HepG2 (cell line): ENCODE measurements around the gene CAMTA1. TPM values are rescaled to one million over a fixed set of nuclear protein-coding genes. Genes with fewer than 3 reads are reported as not detected.

Experiments used
- ATAC-seq: fragments of 200-7000 bp; cut with Tn5 transposase; 3 replicates; pipeline ENCODE4 v1.9.1; 2020; ENCODE audit warnings: mild to moderate bottlenecking, moderate library complexity
- BruUV-seq: library from RNA; stranded (reverse); fragments of 400-500 nt; replicated peaks from 2 replicates; lab custom pipeline; 2021; lab: Mats Ljungman, UMichigan
- CTCF ChIA-PET: fragments of 300-600 bp; formaldehyde crosslinking; extraction: SDS; loops from one replicate; lab custom pipeline; 2021; ENCODE audit warnings: low total read pairs, inconsistent platforms, low intra/inter-chr PET ratio; lab: Yijun Ruan, JAX
- POLR2A ChIA-PET: fragments of 350-600 bp; sonication (Branson Sonifier 250); formaldehyde crosslinking; loops from one replicate; lab custom pipeline; 2020; ENCODE audit warnings: antibody characterized with exemption, inconsistent platforms; lab: Yijun Ruan, JAX
- DNase-seq: peaks from one replicate; pipeline ENCODE4 v3.0.0-alpha.2; 2015; ENCODE audit warnings: low spot score
- FAIRE-seq: peaks from 3 replicates; lab custom pipeline; 2011; peaks lifted over from hg19 to GRCh38; lab: Jason Lieb, UNC
- H2AFZ ChIP-seq: one replicate; pipeline ENCODE4 v1.6.1; 2011; ENCODE audit warnings: low read length, inconsistent platforms
- H3K27ac ChIP-seq: fragments of 300-600 bp; 3 replicates; pipeline ENCODE4 v1.8.0; 2011; ENCODE audit warnings: mixed run types, mild to moderate bottlenecking, mixed read lengths, low read length, inconsistent platforms; ENCODE audit not compliant: insufficient read depth; ENCODE audit errors: extremely low read length
- H3K27me3 ChIP-seq, 2 experiments: fragments of 200-600 bp in 1 of 2; 2 replicates in 1 of 2; 3 replicates in 1 of 2; pipeline versions ENCODE4 v1.6.0 to v1.8.0; 2011; ENCODE audit warnings: low read length in 2 of 2, mild to moderate bottlenecking in 2 of 2, moderate library complexity in 2 of 2, inconsistent platforms in 1 of 2; ENCODE audit not compliant: insufficient read depth in 2 of 2, control insufficient read depth in 1 of 2
- H3K36me3 ChIP-seq, 2 experiments: fragments of 200-600 bp in 1 of 2; replicated peaks in 1 of 2; 2 replicates in 1 of 2; 3 replicates in 1 of 2; pipeline versions ENCODE4 v1.5.1 to v1.8.0; 2011; ENCODE audit warnings: low read length in 2 of 2, inconsistent platforms in 1 of 2; ENCODE audit not compliant: insufficient read depth in 2 of 2, control insufficient read depth in 1 of 2
- H3K4me1 ChIP-seq: 2 replicates; pipeline ENCODE4 v1.5.1; 2012; ENCODE audit warnings: low read length, inconsistent platforms; ENCODE audit not compliant: insufficient read depth
- H3K4me2 ChIP-seq: 2 replicates; pipeline ENCODE4 v1.6.0; 2011; ENCODE audit warnings: low read depth, low read length, inconsistent platforms
- H3K4me3 ChIP-seq, 3 experiments: fragments of 200-600 bp in 1 of 3; sonication (generic), shearing (Covaris generic) in 1 of 3; replicated peaks in 1 of 3; 2 replicates each; pipeline ENCODE4 v1.5.1; 2011 to 2016; ENCODE audit warnings: low read length in 3 of 3, inconsistent platforms in 2 of 3, low read depth in 2 of 3, mild to moderate bottlenecking in 2 of 3, control low read depth in 1 of 3, mixed read lengths in 1 of 3; ENCODE audit not compliant: insufficient read depth in 1 of 3
- H3K79me2 ChIP-seq: one replicate; pipeline ENCODE4 v1.6.1; 2011; ENCODE audit warnings: low read length, inconsistent platforms; ENCODE audit not compliant: insufficient read depth
- H3K9ac ChIP-seq: 2 replicates; pipeline ENCODE4 v1.6.0; 2011; ENCODE audit warnings: mild to moderate bottlenecking, low read depth, low read length, inconsistent platforms; ENCODE audit not compliant: insufficient read depth
- H3K9me3 ChIP-seq: 2 replicates; pipeline ENCODE4 v1.5.1; 2012; ENCODE audit warnings: mild to moderate bottlenecking, low read length
- H4K20me1 ChIP-seq: 2 replicates; pipeline ENCODE4 v1.6.0; 2011; ENCODE audit warnings: inconsistent platforms, mild to moderate bottlenecking, low read length, moderate library complexity; ENCODE audit not compliant: insufficient read depth
- BORCS8-MEF2B ChIP-seq: sonication (generic); formaldehyde crosslinking; IDR thresholded peaks from 2 replicates; pipeline ENCODE4 v1.8.0; 2022; ENCODE audit warnings: mild to moderate bottlenecking, missing genetic modification reagents
- FIP1L1 ChIP-seq: fragments of 200-400 bp; formaldehyde crosslinking; IDR thresholded peaks from 2 replicates; pipeline ENCODE4 v1.6.1; 2018; ENCODE audit warnings: low read depth, mild to moderate bottlenecking, low read length, moderate library complexity, borderline replicate concordance; ENCODE audit not compliant: insufficient read depth
- FOXP4 ChIP-seq: sonication (generic); formaldehyde crosslinking; IDR thresholded peaks from 2 replicates; pipeline ENCODE4 v1.4.0; 2020; ENCODE audit warnings: missing genetic modification reagents
- GATA4 ChIP-seq: sonication (generic); IDR thresholded peaks from 2 replicates; pipeline ENCODE4 v1.6.1; 2016; ENCODE audit warnings: antibody characterized with exemption, low read depth, borderline replicate concordance
- MXD4 ChIP-seq: IDR thresholded peaks from 2 replicates; pipeline ENCODE4 v1.6.1; 2016; ENCODE audit warnings: mild to moderate bottlenecking, missing biosample characterization, missing genetic modification reagents
- SOX13 ChIP-seq, 3 experiments: fragments of 450-650 bp in 1 of 3; sonication (generic) in 1 of 3; formaldehyde crosslinking in 1 of 3; IDR thresholded peaks in 2 of 3; conservative IDR thresholded peaks in 1 of 3; 2 replicates each; pipeline versions ENCODE4 v1.5.0 to v1.6.1; 2016 to 2020; ENCODE audit warnings: antibody characterized with exemption in 1 of 3, mild to moderate bottlenecking in 1 of 3, missing compliant biosample characterization in 1 of 3, missing genetic modification reagents in 1 of 3, moderate library complexity in 1 of 3
- TBX3 ChIP-seq: fragments of 450-650 bp; IDR thresholded peaks from 2 replicates; pipeline ENCODE4 v1.6.1; 2017; ENCODE audit warnings: antibody characterized with exemption, mild to moderate bottlenecking, inconsistent platforms, borderline replicate concordance
- ZBTB7A ChIP-seq: sonication (generic); formaldehyde crosslinking; IDR thresholded peaks from 2 replicates; pipeline ENCODE4 v1.8.0; 2022; ENCODE audit warnings: mild to moderate bottlenecking, missing genetic modification reagents
- ZNF350 ChIP-seq: sonication (generic); formaldehyde crosslinking; IDR thresholded peaks from 2 replicates; pipeline ENCODE4 v1.4.0; 2020; ENCODE audit warnings: mild to moderate bottlenecking, low read depth, missing genetic modification reagents, borderline replicate concordance
- ZNF589 ChIP-seq: sonication (generic); formaldehyde crosslinking; conservative IDR thresholded peaks from 2 replicates; pipeline ENCODE4 v1.8.0; 2022; ENCODE audit warnings: mild to moderate bottlenecking, moderate library complexity, missing genetic modification reagents
- WGBS: methylation state at CpG from one replicate; pipeline ENCODE4 v1.1.6; 2017; ENCODE audit warnings: low lambda C conversion rate; 5-methylcytosine and 5-hydroxymethylcytosine counted together
- in situ Hi-C: cut with HindIII; loops from 2 replicates; pipeline ENCODE4 v1.10.0; 2017; ENCODE audit warnings: low pct_unique_long_range_greater_than_20kb; ENCODE audit not compliant: extremely low pct_ligation_motif_present
- intact Hi-C: fragments of 100-400 bp; cut with micrococcal nuclease; formaldehyde crosslinking; loops from one replicate; pipeline ENCODE4 v1.10.0; 2022; ENCODE audit not compliant: unreplicated experiment
- polyA plus RNA-seq, 8 experiments: library from polyadenylated mRNA; depleted of rRNA in 3 of 8; stranded (reverse) in 7 of 8; unstranded in 1 of 8; fragments of >200 nt; fragmentation: Illumina TruSeq in 4 of 8; extraction: Trizol in 4 of 8; gene quantifications; 2 replicates each; pipeline versions ENCODE4 v1.2.1 to v1.2.3, GENCODE V29; 2011 to 2016; ENCODE audit warnings: low read depth in 4 of 8, missing spikeins in 1 of 8, mixed read lengths in 1 of 8; ENCODE audit not compliant: insufficient read depth in 1 of 8
- total RNA-seq, 5 experiments: library from RNA; depleted of rRNA; stranded (reverse); fragments of >200 nt; fragmentation: Illumina TruSeq; extraction: Trizol; gene quantifications; 2 replicates each; pipeline ENCODE4 v1.2.3, GENCODE V29; 2016; ENCODE audit warnings: low read depth in 1 of 5

The CAMTA1 gene
- total and polyA plus RNA-seq, 2 of the 13 experiments (the other 11 are each of a cell fraction or from before 2014, with no cell fraction given), result 25.0 to 36.4 TPM

- TF ChIP-seq SOX13 (IDR thresholded peaks at IDR 0.05) (no peak), SOX13 (CRISPR knock-in tag; conservative IDR thresholded peaks at IDR 0.05 in 1 of 2, IDR thresholded peaks at IDR 0.05 in 1 of 2) (no peak), BORCS8-MEF2B (CRISPR knock-in tag) (no peak), FIP1L1 (no peak)
These were observed 465.6 kb downstream of the CAMTA1 start (continued) for GRCh38 chr1:7250597-7251453.

- no peak overlapping the region for H2AFZ ChIP-seq
- BruUV-seq, result no TSS peak
- no peaks in the 10 kb centered on the region for H3K79me2 ChIP-seq
- no peak overlapping the region for H3K9ac ChIP-seq
- H3K36me3 ChIP-seq, result no peaks in the 10 kb centered on the region
- H4K20me1 ChIP-seq, result no peaks in the 10 kb centered on the region
- in situ Hi-C loops (no loop called here), intact Hi-C loops (no loop called here)
- ChIA-PET POLR2A (no interaction called here), CTCF (no interaction called here)
- ATAC-seq (no peak), FAIRE-seq (no peak), DNase-seq (no peak)
- no peak overlapping the region for H3K4me3 ChIP-seq
- peaks cover 2 to 65% of the 10 kb centered on the region in 2 experiments; a peak in 4 of 5 replicates for H3K27me3 ChIP-seq
- no peak overlapping the region for H3K4me2 ChIP-seq
- no peaks in the 10 kb centered on the region for H3K4me1 ChIP-seq
- no peaks in the 10 kb centered on the region for H3K9me3 ChIP-seq
- H3K27ac ChIP-seq, result no peak overlapping the region
- TF ChIP-seq ZNF589 (no peak), MXD4 (CRISPR knock-in tag) (no peak), ZNF350 (CRISPR knock-in tag) (no peak), GATA4 (no peak), ZBTB7A (CRISPR knock-in tag) (no peak), SOX13 (IDR thresholded peaks at IDR 0.05) (no peak), SOX13 (CRISPR knock-in tag; conservative IDR thresholded peaks at IDR 0.05 in 1 of 2, IDR thresholded peaks at IDR 0.05 in 1 of 2) (no peak), FOXP4 (CRISPR knock-in tag) (no peak), TBX3 (no peak)
- WGBS, result 22% methylated on average over 5 of the region's 10 CpGs
These were observed 466.2 kb downstream of the CAMTA1 start for GRCh38 chr1:7251454-7251800.
